ES-I3 (cell line): ENCODE measurements around the gene HOOK2.
"Not testable (repeated sequence)": the region's sequence is repeated elsewhere in the genome, so short reads cannot be mapped to it uniquely, and the experiment has no call there.

Experiments used
- H3K36me3 ChIP-seq: 2 replicates; pipeline ENCODE4 v1.6.1; 2013; ENCODE audit warnings: mild to moderate bottlenecking, low read length, control low read depth, moderate library complexity; ENCODE audit not compliant: insufficient read depth
- H3K4me1 ChIP-seq: 2 replicates; pipeline ENCODE4 v1.6.1; 2013; ENCODE audit warnings: mild to moderate bottlenecking, control low read depth, low read length; ENCODE audit not compliant: insufficient read depth
- H3K9ac ChIP-seq: 2 replicates; pipeline ENCODE4 v1.6.1; 2013; ENCODE audit warnings: low read depth, mild to moderate bottlenecking, low read length, moderate library complexity
- H3K9me3 ChIP-seq: 2 replicates; pipeline ENCODE4 v1.6.1; 2013; ENCODE audit warnings: mild to moderate bottlenecking, low read length, moderate library complexity; ENCODE audit not compliant: control insufficient read depth, insufficient read depth

HOOK2 gene

DNA sequence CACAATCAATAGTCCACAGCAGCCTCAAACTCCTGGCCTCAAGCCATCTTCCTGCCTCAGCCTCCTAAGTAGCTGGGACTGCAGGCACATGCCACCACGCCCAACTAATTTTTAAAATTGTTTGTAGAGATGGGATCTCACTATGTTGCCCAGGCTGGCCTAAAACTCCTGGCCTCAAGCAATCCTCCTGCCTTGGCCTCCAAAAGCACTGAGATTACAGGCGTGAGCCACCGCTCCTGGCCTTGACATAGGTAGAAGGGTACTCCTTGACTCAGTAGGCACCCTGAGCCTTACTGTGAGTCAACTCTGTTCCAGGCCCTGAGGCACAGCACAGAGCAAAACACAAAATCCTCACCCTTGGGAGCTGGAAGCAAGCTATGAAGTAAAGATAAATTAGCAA lies 59.4 kb downstream of the HOOK2 start:
- Histone ChIP-seq H3K4me1 (peaks cover 4% of the 10 kb centered on the region; the same call in 1 of the 2 replicates), H3K9me3 (no peaks in the 10 kb centered on the region), H3K9ac (no peak overlapping the region), H3K36me3 (peaks cover 27% of the 10 kb centered on the region)

DNA sequence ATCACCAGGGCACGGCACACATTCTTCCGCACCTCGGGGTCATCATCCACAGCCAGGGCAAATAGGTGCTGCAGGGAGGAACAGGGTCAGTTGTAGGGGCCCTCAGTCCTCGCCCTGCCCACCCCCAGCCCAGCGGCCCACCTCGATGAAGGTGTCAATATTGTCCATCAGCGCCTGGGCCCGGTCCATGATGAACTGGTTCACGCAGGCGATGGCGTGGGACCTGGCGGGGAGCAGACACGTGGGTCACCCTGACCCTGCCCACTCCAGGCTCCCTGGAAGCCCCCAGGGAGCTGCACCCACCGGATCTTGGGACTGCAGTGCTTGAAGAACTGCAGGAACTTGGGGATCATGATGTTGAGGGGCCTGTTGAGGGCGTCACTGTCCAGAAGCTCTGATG lies 60.2 kb downstream of the HOOK2 start:
- Histone ChIP-seq H3K4me1 (peaks cover under 1% of the 10 kb centered on the region; the same call in 1 of the 2 replicates), H3K36me3 (peaks cover 33% of the 10 kb centered on the region), H3K9me3 (no peaks in the 10 kb centered on the region), H3K9ac (no peak overlapping the region)

DNA sequence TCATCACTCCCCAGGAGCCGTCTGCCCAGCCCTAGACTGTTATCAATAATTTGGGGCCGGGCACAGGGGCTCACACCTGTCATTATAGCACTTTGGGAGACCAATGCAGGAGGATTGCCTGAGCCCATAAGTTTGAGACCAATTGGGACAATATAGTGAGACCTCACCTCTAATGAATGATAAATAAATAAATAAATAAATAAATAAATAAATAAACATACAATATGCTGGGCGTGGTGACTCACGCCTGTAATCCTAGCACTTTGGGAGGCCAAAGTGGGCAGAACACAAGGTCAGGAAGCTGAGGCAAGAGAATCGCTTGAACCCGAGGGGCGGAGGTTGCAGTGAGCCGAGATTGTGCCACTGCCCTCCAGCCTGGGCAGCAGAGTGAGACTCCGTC lies 62.0 kb downstream of the HOOK2 start:
- H3K9ac ChIP-seq, H3K4me1 ChIP-seq, H3K9me3 ChIP-seq: not testable (repeated sequence)
- H3K36me3 ChIP-seq = peaks cover 31% of the 10 kb centered on the region
